NK-92 (cell line): Measurements from ENCODE around the gene RHD.
"Not testable (repeated sequence)": the region's sequence is repeated elsewhere in the genome, so short reads cannot be mapped to it uniquely, and the experiment has no call there.

Experiments
- DNase-seq: peaks from one replicate; lab custom pipeline; 2025; ENCODE audit not compliant: unreplicated experiment; lab: John Stamatoyannopoulos, UW

Gene RHD

DNA sequence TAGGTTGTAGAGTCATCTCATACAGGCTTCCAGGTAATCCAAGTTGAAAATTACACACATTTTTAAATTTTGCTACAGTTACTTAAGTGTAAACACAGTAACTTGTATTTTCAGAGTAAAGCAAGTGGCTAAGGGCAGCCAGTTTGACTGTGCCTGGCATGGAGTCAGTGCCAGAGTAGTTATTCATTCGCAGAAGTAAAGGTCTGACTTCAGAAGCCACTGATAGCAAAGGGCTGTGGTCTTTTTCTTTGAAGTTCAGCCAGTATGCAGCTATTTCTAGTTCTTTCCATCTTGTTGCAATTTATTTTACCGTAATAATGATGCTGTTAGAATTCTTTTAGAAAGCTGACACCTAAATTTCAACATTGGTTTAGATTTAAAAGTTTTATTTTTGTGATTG lies 75.2 kb downstream of the RHD start:
- no peak for DNase-seq

DNA sequence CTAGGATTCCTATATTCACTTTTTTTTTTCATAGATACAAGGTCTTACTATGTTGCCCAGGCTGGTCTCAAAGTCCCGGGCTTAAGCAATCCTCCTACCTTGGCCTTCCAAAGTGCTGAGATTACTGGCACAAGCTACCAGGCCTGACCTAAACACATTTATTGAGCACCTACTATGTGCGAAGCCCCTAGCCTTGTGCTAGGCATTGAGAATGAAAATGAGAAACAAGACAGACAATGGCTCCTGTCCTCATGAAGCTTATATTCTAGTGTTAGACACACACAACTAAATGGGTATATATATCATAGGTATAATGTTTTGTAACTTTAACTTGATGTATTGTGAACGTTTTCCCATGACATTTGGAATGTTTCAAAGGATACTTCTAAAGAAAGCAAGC lies 77.3 kb downstream of the RHD start:
- DNase-seq, result no peak

- no peak for DNase-seq
Observed at GRCh38 chr1:25355841-25356395, 83.6 kb downstream of the RHD start.

GRCh38 chr1:25356441-25356840 lies 84.1 kb downstream of the RHD start:
- no peak for DNase-seq

- DNase-seq, result no peak
Observed at GRCh38 chr1:25356848-25357247, 84.5 kb downstream of the RHD start.

DNA sequence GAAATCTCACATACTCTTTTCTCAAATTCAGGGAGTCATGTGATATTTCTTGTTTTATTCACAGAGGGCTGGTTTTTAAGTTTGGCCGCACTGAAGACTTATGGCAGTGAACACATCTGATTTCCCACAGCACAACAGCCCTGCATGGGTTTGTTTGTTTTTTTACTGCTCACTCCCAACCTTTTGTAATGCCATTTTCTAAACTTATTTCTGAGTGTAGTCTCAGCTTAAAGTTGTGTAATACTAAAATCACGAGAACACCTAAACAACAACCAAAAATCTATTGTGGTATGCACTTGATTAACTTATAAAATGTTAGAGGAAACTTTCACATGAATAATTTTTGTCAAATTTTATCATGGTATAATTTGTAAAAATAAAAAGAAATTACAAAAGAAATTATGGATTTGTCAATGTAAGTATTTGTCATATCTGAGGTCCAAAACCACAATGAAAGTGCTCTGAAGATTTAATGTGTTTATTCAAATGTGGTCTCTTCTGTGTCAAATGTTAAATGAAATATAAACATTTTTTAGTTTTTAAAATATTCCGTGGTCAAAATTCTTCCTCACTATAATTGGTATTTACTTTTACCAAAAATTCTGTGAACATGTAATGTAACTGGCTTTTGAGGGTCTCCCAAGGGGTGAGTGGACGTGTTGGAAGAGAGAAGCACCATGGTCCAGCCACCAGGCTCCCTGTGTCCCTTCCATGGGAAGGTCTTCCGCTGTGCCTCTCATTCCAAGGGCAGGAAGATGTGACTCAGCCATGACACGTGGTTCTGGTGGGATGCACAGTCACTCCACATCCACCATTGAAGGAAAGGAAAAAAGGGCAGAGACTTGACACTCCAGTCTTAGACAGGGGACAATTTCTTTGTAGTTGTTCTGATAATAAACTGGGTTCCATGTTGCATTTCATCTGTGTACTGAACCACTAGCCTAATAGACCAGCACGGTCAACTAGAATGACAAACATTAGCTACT lies 88.6 kb downstream of the RHD start:
- no peak for DNase-seq

DNA sequence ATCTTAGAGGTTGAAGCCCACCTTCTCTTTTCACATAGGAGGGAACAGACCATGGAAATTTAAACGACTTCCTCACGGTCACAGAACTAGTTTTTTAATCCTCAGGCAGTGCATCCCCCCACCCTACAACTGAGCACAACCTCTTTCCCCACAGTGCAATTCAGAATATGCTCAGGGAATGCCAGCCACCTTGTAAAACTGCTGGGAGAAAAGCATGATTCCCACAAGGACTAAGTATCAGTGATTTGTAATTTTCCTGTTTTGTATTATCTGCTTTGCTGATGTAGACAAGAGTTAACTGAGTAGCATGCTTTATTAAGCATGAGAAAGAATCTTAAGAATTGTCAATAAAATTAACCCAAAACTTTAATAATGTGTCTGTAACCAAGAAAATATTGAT lies 89.6 kb downstream of the RHD start:
- no peak for DNase-seq

DNA sequence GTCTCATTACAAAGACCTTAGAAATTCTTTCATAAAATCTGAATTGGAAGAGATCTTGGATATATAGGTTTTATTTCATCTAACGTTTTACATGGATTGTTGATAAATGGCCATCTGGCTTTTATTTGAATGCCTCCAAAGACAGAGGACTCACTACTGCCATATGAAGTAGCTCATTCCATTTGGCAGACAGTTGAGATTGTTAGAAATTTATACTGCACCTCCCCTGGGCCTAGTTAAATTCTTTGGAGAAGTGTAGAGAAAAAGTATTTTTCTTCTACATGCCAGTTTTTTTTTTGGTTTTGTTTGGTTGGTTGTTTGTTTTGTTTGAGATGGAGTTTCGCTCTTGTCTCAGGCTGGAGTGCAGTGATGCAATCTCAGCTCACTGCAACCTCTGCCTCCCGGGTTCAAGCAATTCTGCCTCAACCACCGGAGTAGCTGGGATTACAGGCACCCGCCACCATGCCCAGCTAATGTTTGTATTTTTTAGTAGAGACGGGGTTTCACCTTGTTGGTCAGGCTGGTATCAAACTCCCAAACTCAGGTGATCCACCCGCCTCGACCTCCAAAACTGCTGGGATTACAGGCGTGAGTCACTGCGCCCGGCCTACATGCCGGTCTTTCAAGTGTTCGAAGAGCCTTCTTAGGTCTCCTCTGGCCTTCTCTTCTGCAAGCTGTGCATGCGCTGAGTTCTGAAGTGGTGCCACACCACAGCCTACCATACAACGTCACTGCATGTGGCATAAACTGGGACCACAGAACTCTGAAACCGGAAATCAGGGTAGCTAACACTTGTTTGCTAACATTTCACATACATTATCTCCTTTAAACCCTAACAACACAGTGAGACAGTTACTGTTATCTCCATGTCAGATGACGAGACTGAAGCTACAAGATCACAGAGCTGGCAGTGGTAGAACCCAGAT lies 90.6 kb downstream of the RHD start:
- DNase-seq, result not testable (repeated sequence)

DNA sequence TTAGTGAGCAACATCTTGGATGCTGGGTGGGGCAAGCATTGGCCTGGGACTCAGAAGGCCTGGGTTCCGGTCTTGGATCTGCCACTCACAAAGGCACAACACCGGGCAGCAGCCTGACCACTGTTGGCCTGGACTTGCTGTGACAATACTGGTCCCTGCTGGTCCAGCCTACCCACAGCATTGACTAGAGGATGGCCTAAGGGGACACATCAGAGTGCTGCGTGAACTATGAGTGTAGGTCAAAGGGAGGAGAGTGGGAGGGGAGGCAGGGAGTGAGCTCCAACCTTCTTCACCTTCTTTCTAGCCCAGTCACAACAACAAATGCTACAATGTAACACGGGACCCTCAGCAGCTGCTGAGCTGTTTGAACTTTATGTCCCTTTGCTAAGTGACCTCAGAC lies 96.9 kb downstream of the RHD start:
- DNase-seq, result no peak

DNA sequence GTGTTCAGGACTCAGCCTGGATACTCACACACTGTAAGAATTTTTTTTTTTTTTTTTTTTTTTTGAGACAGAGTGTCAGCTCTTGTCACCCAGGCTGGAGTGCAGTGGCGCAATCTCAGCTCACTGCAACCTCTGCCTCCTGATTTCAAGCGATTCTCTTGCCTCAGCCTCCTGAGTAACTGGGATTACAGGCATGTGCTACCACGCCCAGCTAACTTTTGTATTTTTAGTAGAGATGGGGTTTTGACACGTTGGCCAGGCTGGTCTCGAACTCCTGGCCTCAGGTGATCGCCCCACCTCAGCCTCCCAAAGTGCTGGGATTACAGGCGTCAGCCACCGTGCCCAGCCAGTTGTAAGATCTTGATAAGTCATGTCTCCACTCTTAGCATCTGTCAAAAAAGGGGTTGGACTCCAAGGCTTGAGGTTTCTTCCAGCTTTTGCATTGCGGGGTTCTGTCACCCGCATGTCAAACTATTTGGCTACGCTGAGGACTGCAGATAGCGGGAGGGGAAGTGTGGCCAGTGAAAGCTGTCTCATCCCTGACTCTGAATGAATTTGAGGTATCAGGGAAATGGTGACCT lies 97.5 kb downstream of the RHD start:
- DNase-seq, result not testable (repeated sequence)

DNA sequence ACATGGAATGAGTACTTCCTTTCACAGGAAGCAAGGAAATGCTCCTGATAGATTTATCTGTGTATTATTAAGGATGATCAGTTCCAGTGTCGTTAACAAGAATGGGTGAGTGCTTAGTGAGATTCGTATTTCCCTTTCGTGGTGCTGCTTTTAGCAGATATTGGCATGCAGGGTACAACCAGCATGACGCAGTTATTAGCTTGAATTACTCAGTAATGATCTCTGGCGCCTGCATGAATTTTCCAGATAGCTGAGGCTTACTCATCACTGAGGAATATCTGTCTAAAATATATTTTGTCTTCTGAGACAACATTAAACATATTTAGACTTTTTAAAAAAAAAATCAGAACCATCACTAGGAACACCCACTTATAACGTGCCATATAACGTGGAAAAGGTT lies 99.4 kb downstream of the RHD start:
- DNase-seq, result not testable (repeated sequence)

DNA sequence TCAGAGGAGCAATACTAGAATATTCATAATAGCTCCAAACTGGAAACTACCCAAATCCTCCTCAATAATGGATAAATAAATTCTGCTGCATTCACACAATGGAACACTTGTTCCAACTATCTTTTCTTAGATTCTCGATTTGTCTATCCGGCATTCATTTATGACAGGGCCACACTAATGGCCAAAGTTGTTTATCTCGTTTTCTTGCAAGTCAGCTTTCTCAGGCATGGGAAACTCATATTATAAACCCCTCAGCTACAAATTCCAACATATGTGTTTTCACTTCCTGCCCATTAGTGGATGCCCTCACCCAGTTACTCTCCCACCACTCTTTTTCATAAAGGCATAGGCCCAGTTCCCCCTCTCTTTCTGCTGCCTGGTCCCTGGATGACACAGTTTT lies 106.1 kb downstream of the RHD start:
- DNase-seq, result not testable (repeated sequence)
